Ishikawa (cell line): Measurements from ENCODE around the gene ATOX1.

Experiments used
- CEBPB ChIP-seq: IDR thresholded peaks from 2 replicates; pipeline ENCODE4 v1.6.1; 2012
- CREB1 ChIP-seq: IDR thresholded peaks from 2 replicates; pipeline ENCODE4 v1.6.1; 2012; ENCODE audit warnings: low read depth
- EGR1 ChIP-seq: IDR thresholded peaks from 2 replicates; pipeline ENCODE4 v1.6.1; 2012
- EP300 ChIP-seq: IDR thresholded peaks from 2 replicates; pipeline ENCODE4 v1.6.1; 2012; ENCODE audit warnings: borderline replicate concordance
- FOXM1 ChIP-seq: IDR thresholded peaks from 2 replicates; pipeline ENCODE4 v1.6.1; 2012; ENCODE audit warnings: low read depth, borderline replicate concordance
- NFIC ChIP-seq: IDR thresholded peaks from 2 replicates; pipeline ENCODE4 v1.6.1; 2012
- RAD21 ChIP-seq: IDR thresholded peaks from 2 replicates; pipeline ENCODE4 v1.6.1; 2012; ENCODE audit warnings: low read depth
- TAF1 ChIP-seq: IDR thresholded peaks from 2 replicates; pipeline ENCODE4 v1.6.1; 2012; ENCODE audit warnings: low read depth, mild to moderate bottlenecking
- TCF12 ChIP-seq: IDR thresholded peaks from 2 replicates; pipeline ENCODE4 v1.6.1; 2012; ENCODE audit warnings: low read depth
- TEAD4 ChIP-seq: IDR thresholded peaks from 2 replicates; pipeline ENCODE4 v1.6.1; 2012
- YY1 ChIP-seq: IDR thresholded peaks from 2 replicates; pipeline ENCODE4 v1.6.1; 2012; ENCODE audit warnings: low read depth
- ZBTB7A ChIP-seq: IDR thresholded peaks from 2 replicates; pipeline ENCODE4 v1.6.1; 2012; ENCODE audit warnings: low read depth
- TF ChIP-seq, protein P1 (sequence below): IDR thresholded peaks from 2 replicates; pipeline ENCODE4 v1.6.1; 2012
- TF ChIP-seq, protein P2 (sequence below): IDR thresholded peaks from 2 replicates; pipeline ENCODE4 v1.6.1; 2012
- TF ChIP-seq, protein P3 (sequence below): IDR thresholded peaks from 2 replicates; pipeline ENCODE4 v1.6.1; 2012; ENCODE audit warnings: low read depth, mild to moderate bottlenecking

Gene ATOX1

DNA sequence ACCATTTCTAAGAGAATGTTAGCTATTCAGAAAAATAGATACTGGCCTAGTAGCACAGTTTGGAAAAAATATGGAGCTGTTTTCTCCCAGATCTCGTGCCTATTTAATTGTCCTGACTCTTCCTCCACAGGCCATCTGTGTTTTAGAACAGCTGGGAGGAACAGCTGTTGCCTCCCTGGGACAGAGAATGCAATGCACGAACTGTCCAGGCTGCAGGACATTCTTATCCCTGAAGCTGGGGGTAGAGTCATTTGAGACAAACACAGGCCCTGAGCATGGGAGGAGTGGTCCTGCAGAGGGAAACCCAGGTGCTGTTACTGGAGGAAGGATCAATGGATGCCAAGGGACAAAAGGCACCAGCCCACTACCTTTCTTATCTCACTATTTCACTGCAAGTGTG lies 50.9 kb downstream of the ATOX1 start:
- TF ChIP-seq, protein P1, sequence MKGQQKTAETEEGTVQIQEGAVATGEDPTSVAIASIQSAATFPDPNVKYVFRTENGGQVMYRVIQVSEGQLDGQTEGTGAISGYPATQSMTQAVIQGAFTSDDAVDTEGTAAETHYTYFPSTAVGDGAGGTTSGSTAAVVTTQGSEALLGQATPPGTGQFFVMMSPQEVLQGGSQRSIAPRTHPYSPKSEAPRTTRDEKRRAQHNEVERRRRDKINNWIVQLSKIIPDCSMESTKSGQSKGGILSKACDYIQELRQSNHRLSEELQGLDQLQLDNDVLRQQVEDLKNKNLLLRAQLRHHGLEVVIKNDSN: no peak
- TF ChIP-seq, protein P2, sequence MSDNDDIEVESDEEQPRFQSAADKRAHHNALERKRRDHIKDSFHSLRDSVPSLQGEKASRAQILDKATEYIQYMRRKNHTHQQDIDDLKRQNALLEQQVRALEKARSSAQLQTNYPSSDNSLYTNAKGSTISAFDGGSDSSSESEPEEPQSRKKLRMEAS: no peak
- no peak for TF ChIP-seq TAF1
- no peak for TF ChIP-seq YY1
- TF ChIP-seq FOXM1: no peak
- no peak for TF ChIP-seq EGR1
- no peak for TF ChIP-seq CREB1
- no peak for TF ChIP-seq ZBTB7A
- TF ChIP-seq, protein P3, sequence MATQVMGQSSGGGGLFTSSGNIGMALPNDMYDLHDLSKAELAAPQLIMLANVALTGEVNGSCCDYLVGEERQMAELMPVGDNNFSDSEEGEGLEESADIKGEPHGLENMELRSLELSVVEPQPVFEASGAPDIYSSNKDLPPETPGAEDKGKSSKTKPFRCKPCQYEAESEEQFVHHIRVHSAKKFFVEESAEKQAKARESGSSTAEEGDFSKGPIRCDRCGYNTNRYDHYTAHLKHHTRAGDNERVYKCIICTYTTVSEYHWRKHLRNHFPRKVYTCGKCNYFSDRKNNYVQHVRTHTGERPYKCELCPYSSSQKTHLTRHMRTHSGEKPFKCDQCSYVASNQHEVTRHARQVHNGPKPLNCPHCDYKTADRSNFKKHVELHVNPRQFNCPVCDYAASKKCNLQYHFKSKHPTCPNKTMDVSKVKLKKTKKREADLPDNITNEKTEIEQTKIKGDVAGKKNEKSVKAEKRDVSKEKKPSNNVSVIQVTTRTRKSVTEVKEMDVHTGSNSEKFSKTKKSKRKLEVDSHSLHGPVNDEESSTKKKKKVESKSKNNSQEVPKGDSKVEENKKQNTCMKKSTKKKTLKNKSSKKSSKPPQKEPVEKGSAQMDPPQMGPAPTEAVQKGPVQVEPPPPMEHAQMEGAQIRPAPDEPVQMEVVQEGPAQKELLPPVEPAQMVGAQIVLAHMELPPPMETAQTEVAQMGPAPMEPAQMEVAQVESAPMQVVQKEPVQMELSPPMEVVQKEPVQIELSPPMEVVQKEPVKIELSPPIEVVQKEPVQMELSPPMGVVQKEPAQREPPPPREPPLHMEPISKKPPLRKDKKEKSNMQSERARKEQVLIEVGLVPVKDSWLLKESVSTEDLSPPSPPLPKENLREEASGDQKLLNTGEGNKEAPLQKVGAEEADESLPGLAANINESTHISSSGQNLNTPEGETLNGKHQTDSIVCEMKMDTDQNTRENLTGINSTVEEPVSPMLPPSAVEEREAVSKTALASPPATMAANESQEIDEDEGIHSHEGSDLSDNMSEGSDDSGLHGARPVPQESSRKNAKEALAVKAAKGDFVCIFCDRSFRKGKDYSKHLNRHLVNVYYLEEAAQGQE: no peak
- TF ChIP-seq RAD21: no peak
- no peak for TF ChIP-seq TEAD4
- TF ChIP-seq CEBPB: no peak

DNA sequence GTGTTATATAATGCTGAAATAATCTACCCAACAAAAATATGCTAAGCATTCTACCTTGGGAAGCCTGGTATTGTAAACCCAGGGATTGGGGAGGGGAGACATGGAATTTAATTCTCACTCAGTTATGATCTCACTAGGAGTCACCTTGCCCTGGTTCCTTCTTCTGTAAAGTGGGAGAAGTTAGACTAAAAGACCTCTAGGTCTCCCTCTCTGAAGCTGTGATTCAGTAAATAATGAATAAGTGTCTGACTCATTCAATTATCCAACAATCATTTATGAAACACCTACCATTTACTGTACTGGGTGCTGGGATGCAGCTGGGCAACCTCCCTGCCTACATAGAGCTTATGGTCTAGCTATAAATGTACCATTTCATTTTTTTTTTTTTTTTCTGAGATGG lies 51.5 kb downstream of the ATOX1 start:
- TF ChIP-seq EP300 (no peak), ZBTB7A (no peak), RAD21 (no peak), FOXM1 (no peak), EGR1 (no peak), TEAD4 (no peak)

DNA sequence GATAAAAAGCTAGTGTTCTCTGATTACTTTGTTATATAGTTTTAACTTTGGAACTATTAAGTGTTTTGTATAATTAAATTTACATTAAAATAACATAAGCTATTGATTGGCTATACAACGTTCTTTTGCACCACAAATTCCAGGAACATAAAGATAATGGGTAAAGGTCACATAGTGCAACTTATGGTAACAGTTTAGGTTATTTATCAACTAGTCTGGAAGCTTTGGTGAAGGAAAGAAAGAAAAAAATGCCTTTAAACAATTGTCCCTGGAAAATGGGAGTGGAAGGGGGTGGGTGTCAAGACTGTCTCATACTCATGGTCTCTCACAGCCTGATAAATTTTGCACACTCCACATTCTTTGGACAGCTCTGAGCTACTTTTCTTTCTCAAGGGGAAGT lies 54.7 kb downstream of the ATOX1 start:
- no peak for TF ChIP-seq NFIC
- no peak for TF ChIP-seq TCF12
- no peak for TF ChIP-seq RAD21
- TF ChIP-seq, protein P1: no peak
- TF ChIP-seq, protein P2: no peak
- TF ChIP-seq, protein P3: no peak
- TF ChIP-seq ZBTB7A: no peak
- TF ChIP-seq TAF1: no peak
- no peak for TF ChIP-seq CREB1
- TF ChIP-seq TEAD4: no peak
- TF ChIP-seq CEBPB: no peak
- no peak for TF ChIP-seq EP300
- no peak for TF ChIP-seq EGR1
- no peak for TF ChIP-seq FOXM1
- TF ChIP-seq YY1: no peak

DNA sequence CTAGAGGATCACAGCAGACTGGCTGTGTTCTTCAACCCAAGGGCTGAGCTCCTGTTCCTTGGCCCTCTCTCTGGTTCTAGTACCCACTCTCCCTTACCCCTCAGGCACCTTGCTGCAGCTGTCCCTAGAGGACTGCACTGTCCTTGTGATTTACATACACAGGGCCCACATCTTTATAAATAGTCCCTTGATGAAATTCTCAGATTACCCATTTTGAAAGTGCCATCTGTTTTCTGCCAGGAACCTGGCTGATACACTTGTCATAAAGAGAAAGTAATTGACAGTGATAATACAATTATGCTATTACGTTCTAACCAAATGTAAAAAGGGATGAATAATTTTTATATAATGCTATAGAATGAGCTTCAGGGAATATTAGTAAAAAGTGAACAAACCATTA lies 55.2 kb downstream of the ATOX1 start:
- TF ChIP-seq FOXM1 (no peak), CEBPB (no peak), RAD21 (no peak), EP300 (no peak), TAF1 (no peak), EGR1 (no peak), ZBTB7A (no peak), CREB1 (no peak), TCF12 (no peak)
- TF ChIP-seq, protein P2: no peak

DNA sequence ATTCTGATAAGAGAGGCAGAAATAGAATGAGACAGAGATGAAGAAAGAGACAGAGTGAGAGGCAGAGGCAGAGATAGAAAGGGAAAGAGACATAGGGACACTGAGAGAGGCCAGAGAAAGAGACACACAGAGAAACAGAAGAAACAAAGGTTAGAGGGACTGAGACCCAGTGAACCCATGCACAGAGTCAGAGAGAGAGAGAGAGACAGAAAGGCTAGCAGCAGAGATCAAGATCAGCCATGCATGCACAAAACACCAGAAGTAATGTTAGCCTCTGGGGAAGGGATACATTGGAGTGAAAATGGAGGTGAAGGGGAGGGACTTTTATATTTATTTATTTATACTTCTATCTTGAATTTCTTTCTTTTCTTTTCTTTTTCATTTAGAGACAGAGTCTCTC lies 57.6 kb downstream of the ATOX1 start:
- TF ChIP-seq, protein P1: no peak
- no peak for TF ChIP-seq EGR1
- TF ChIP-seq TCF12: no peak
- no peak for TF ChIP-seq NFIC
- no peak for TF ChIP-seq CREB1
- TF ChIP-seq TEAD4: no peak
- TF ChIP-seq CEBPB: no peak
- no peak for TF ChIP-seq YY1
- no peak for TF ChIP-seq TAF1
- no peak for TF ChIP-seq ZBTB7A
- TF ChIP-seq, protein P3: no peak
